ENCODE results near the gene RAB34. TPM values are rescaled to one million over a fixed set of nuclear protein-coding genes. Genes with fewer than 3 reads are reported as not detected.

The RAB34 gene
- total and polyA plus RNA-seq, 2 experiments from 2014 or later: 277 to 476 TPM

DNA sequence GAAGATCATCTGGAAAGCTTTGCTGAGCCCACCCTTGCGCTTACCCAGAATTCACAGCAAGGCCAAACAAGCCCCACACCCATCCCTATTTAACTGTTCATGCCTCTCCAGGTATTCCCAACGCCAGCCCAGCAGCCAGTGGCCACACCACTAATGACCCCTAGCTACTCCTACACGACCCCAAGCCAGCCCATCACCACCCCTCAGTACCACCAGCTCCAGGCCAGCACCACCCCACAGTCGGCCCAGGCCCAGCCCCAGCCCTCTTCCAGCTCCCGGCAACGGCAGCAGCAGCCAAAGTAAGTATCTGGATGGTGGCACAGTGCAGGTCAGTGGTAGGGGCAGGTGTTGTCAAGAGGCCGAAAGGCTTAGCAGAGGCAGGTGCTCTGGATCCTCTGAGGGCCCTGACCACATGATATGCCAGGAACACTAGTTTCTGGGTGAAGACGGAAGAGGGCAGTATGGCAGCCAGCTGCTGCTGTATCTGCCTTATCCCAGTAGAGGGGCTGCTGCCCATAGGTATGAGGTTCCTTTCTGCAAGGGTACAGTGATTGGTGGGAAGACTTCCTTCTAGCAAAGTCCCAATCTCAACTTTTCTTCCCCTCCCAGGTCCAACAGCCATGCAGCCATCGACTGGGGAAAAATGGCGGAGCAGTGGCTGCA lies 16.7 kb downstream of the RAB34 start:
- Histone ChIP-seq H3K36me3 (ENCODE audit: low read depth) (peaks cover 27% of the 10 kb centered on the region; the same call in 1 of the 2 replicates), H2AFZ (no peak overlapping the region), H3K9me3 (ENCODE audit: low read depth) (no peaks in the 10 kb centered on the region), H3K4me1 (ENCODE audit: insufficient read depth) (no peaks in the 10 kb centered on the region), H3K9me2 (ENCODE audit: insufficient read depth) (no peaks in the 10 kb centered on the region), H3K9ac (no peak overlapping the region), H3K27ac (no peak overlapping the region), H3K27me3 (replicated peaks; ENCODE audit: insufficient read depth) (no peaks in the 10 kb centered on the region), H3K4me2 (ENCODE audit: unreplicated experiment) (no peak overlapping the region), H4K20me1 (ENCODE audit: insufficient read depth) (no peaks in the 10 kb centered on the region), H3F3A (ENCODE audit: insufficient read depth) (no peaks in the 10 kb centered on the region), H3K79me2 (ENCODE audit: insufficient read depth) (no peaks in the 10 kb centered on the region), H3K4me3 (no peak overlapping the region)
- WGBS, 2 experiments (ENCODE audit: low coverage in 1 of 2, low lambda C conversion rate in 2 of 2, missing lambda C conversion rate in 2 of 2): 88 to 92% methylated on average over 9 to 10 of the region's 10 CpGs
- no peak for TF ChIP-seq EZH2phosphoT487 (IDR thresholded peaks at IDR 0.05; ENCODE audit: insufficient read depth, low read depth)
- no peak for TF ChIP-seq EZH2 (IDR thresholded peaks at IDR 0.05; ENCODE audit: insufficient read depth, poor library complexity, severe bottlenecking)
- in situ Hi-C loops (cut with MboI): no loop called here
- DNase-seq: no peak

- Histone ChIP-seq H3K9me3 (ENCODE audit: low read depth) (no peaks in the 10 kb centered on the region), H3K4me2 (ENCODE audit: unreplicated experiment) (no peak overlapping the region), H3K9me2 (ENCODE audit: insufficient read depth) (no peaks in the 10 kb centered on the region), H2AFZ (no peak overlapping the region), H3K27me3 (replicated peaks; ENCODE audit: insufficient read depth) (no peaks in the 10 kb centered on the region), H3K79me2 (ENCODE audit: insufficient read depth) (no peaks in the 10 kb centered on the region), H3K9ac (no peak overlapping the region), H3K4me3 (no peak overlapping the region), H3F3A (ENCODE audit: insufficient read depth) (no peaks in the 10 kb centered on the region), H3K36me3 (ENCODE audit: low read depth) (peaks cover 31% of the 10 kb centered on the region), H3K4me1 (ENCODE audit: insufficient read depth) (no peaks in the 10 kb centered on the region), H3K27ac (no peak overlapping the region), H4K20me1 (ENCODE audit: insufficient read depth) (no peaks in the 10 kb centered on the region)
- in situ Hi-C loops (cut with MboI): no loop called here
- TF ChIP-seq EZH2phosphoT487 (IDR thresholded peaks at IDR 0.05; ENCODE audit: insufficient read depth, low read depth): no peak
- TF ChIP-seq EZH2 (IDR thresholded peaks at IDR 0.05; ENCODE audit: insufficient read depth, poor library complexity, severe bottlenecking): no peak
- WGBS, 2 experiments (ENCODE audit: low coverage in 1 of 2, low lambda C conversion rate in 2 of 2, missing lambda C conversion rate in 2 of 2): 86% methylated on average over 8 of the region's 8 CpGs
- DNase-seq: no peak
These were observed 17.4 kb downstream of the RAB34 start for GRCh38 chr17:28700278-28700677.

GRCh38 chr17:28698253-28698941 lies 19.3 kb downstream of the RAB34 start:
- Histone ChIP-seq H3K4me2 (ENCODE audit: unreplicated experiment) (no peak overlapping the region), H3K79me2 (ENCODE audit: insufficient read depth) (no peaks in the 10 kb centered on the region), H3K4me3 (no peak overlapping the region), H4K20me1 (ENCODE audit: insufficient read depth) (no peaks in the 10 kb centered on the region), H3F3A (ENCODE audit: insufficient read depth) (no peaks in the 10 kb centered on the region), H3K9ac (no peak overlapping the region), H3K9me2 (ENCODE audit: insufficient read depth) (no peaks in the 10 kb centered on the region), H3K9me3 (ENCODE audit: low read depth) (no peaks in the 10 kb centered on the region), H3K36me3 (ENCODE audit: low read depth) (peaks cover 42% of the 10 kb centered on the region), H3K4me1 (ENCODE audit: insufficient read depth) (no peaks in the 10 kb centered on the region), H2AFZ (no peak overlapping the region), H3K27ac (no peak overlapping the region), H3K27me3 (replicated peaks; ENCODE audit: insufficient read depth) (no peaks in the 10 kb centered on the region)
- in situ Hi-C loops (cut with MboI): no loop called here
- WGBS, 2 experiments (ENCODE audit: low coverage in 1 of 2, low lambda C conversion rate in 2 of 2, missing lambda C conversion rate in 2 of 2): 84% methylated on average over 6 of the region's 6 CpGs
- no peak for TF ChIP-seq EZH2phosphoT487 (IDR thresholded peaks at IDR 0.05; ENCODE audit: insufficient read depth, low read depth)
- no peak for TF ChIP-seq EZH2 (IDR thresholded peaks at IDR 0.05; ENCODE audit: insufficient read depth, poor library complexity, severe bottlenecking)
- DNase-seq: peak; percentile 39

GRCh38 chr17:28693869-28694268 lies 23.8 kb downstream of the RAB34 start:
- Histone ChIP-seq H3K36me3 (ENCODE audit: low read depth) (peaks cover 60% of the 10 kb centered on the region), H3F3A (ENCODE audit: insufficient read depth) (no peaks in the 10 kb centered on the region), H3K27ac (no peak overlapping the region), H4K20me1 (ENCODE audit: insufficient read depth) (no peaks in the 10 kb centered on the region), H3K9me2 (ENCODE audit: insufficient read depth) (no peaks in the 10 kb centered on the region), H3K4me2 (ENCODE audit: unreplicated experiment) (no peak overlapping the region), H3K27me3 (replicated peaks; ENCODE audit: insufficient read depth) (no peaks in the 10 kb centered on the region), H3K9me3 (ENCODE audit: low read depth) (no peaks in the 10 kb centered on the region), H2AFZ (no peak overlapping the region), H3K79me2 (ENCODE audit: insufficient read depth) (no peaks in the 10 kb centered on the region), H3K9ac (no peak overlapping the region), H3K4me3 (no peak overlapping the region), H3K4me1 (ENCODE audit: insufficient read depth) (no peaks in the 10 kb centered on the region)
- TF ChIP-seq EZH2phosphoT487 (IDR thresholded peaks at IDR 0.05; ENCODE audit: insufficient read depth, low read depth) (no peak), EZH2 (IDR thresholded peaks at IDR 0.05; ENCODE audit: insufficient read depth, poor library complexity, severe bottlenecking) (no peak)
- DNase-seq: no peak
- in situ Hi-C loops (cut with MboI): no loop called here
- WGBS, 2 experiments (ENCODE audit: low coverage in 1 of 2, low lambda C conversion rate in 2 of 2, missing lambda C conversion rate in 2 of 2): 100% methylated on average over 1 of the region's 1 CpG
